Measurements from ENCODE around the gene NAIF1.
"Not testable (repeated sequence)": the region's sequence is repeated elsewhere in the genome, so short reads cannot be mapped to it uniquely, and the experiment has no call there.

Gene NAIF1

GRCh38 chr9:128033609-128034008, 33.5 kb downstream of the NAIF1 start:
- H3K4me3 ChIP-seq (ENCODE audit: low read depth, low read length), result no peak overlapping the region
- TF ChIP-seq, protein P1, sequence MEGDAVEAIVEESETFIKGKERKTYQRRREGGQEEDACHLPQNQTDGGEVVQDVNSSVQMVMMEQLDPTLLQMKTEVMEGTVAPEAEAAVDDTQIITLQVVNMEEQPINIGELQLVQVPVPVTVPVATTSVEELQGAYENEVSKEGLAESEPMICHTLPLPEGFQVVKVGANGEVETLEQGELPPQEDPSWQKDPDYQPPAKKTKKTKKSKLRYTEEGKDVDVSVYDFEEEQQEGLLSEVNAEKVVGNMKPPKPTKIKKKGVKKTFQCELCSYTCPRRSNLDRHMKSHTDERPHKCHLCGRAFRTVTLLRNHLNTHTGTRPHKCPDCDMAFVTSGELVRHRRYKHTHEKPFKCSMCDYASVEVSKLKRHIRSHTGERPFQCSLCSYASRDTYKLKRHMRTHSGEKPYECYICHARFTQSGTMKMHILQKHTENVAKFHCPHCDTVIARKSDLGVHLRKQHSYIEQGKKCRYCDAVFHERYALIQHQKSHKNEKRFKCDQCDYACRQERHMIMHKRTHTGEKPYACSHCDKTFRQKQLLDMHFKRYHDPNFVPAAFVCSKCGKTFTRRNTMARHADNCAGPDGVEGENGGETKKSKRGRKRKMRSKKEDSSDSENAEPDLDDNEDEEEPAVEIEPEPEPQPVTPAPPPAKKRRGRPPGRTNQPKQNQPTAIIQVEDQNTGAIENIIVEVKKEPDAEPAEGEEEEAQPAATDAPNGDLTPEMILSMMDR (IDR thresholded peaks at IDR 0.05; ENCODE audit: control insufficient read depth, extremely low read depth, insufficient read depth), result no peak
- DNase-seq (ENCODE audit: low read depth), result no peak

GRCh38 chr9:128027705-128028104, 39.4 kb downstream of the NAIF1 start:
- DNase-seq (ENCODE audit: low read depth), result no peak

GRCh38 chr9:128026773-128027541, 40.2 kb downstream of the NAIF1 start:
- TF ChIP-seq, protein P1 (IDR thresholded peaks at IDR 0.05; ENCODE audit: control insufficient read depth, extremely low read depth, insufficient read depth), result no peak
- no peak for DNase-seq (ENCODE audit: low read depth)
- H3K4me3 ChIP-seq (ENCODE audit: low read depth, low read length), result no peak overlapping the region

More at GRCh38 chr9:128027705-128028104, 39.4 kb downstream of the NAIF1 start:
- H3K4me3 ChIP-seq (ENCODE audit: low read depth, low read length), result no peak overlapping the region
- TF ChIP-seq, protein P1 (IDR thresholded peaks at IDR 0.05; ENCODE audit: control insufficient read depth, extremely low read depth, insufficient read depth), result no peak

DNA sequence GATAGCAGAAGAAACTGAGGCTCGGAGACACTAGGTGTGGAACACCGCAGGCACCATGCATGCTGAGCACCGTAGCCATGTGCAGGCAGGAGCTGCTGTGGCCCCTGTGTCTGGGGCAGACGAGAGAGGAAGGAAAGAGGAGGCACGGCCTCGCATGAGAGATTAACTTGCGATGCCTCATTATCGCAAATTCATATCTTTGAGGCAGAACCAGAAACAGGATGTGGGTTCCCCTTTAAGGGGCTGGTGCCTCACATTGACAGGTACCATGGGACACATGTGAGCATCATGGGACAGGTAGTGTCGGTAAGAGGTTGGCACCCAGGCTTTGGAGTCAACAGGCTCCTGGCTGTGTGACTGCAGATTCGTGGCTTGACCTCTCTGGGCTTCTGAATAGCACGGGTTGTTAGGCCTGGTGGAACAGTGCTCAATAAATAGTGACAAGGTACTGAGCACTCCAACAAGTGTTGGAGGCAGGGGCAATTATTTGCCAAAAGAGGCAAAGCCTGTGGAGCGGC, 40.8 kb downstream of the NAIF1 start:
- TF ChIP-seq, protein P1 (IDR thresholded peaks at IDR 0.05; ENCODE audit: control insufficient read depth, extremely low read depth, insufficient read depth), result no peak
- H3K4me3 ChIP-seq (ENCODE audit: low read depth, low read length), result no peak overlapping the region
- no peak for DNase-seq (ENCODE audit: low read depth)

DNA sequence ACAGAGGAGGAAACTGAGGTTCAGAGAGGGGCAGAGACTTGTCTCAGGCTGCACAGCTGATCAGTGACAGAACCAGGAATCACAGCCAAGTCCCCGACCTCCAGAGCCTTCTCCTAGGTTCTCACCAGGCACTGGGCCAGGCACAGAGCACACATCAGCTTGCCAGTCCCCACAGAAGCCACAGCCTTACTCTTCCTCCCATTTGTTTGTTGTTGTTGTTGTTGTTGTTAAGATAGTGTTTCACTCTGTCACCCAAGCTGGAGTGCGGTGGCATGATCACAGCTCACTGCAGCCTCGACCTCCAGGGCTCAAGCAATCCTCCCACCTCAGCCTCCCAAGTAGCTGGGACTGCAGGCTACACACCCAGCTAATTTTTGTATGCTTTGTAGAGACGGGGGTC, 41.4 kb downstream of the NAIF1 start:
- no peak for DNase-seq (ENCODE audit: low read depth)
- H3K4me3 ChIP-seq (ENCODE audit: low read depth, low read length), result no peak overlapping the region
- TF ChIP-seq, protein P1 (IDR thresholded peaks at IDR 0.05; ENCODE audit: control insufficient read depth, extremely low read depth, insufficient read depth), result no peak

DNA sequence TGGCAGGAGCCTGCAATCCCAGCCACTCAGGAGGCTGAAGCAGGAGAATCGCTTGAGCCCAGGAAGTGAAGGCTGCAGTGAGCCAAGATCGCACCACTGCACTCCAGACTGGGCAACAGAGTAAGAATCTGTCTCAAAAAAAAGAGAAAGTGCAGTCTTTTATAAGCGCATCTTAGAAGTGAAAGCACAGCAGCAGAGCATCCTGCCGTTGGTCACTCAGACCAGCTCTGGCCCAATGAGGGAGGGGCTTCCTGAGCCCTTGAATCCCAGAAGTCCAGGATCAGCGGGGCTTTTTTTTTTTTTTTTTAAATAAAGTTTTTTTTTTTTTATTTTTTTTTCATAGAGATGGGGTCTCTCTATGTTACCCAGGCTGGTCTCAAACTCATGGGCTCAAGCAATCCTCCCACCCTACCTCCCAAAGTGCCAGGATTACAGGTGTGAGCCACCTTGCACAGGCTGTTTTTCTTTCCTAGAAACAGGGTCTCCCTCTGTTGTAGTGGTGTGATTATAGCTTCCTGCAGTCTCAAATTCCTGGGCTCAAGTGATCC, 42.3 kb downstream of the NAIF1 start:
- no peak overlapping the region for H3K4me3 ChIP-seq (ENCODE audit: low read depth, low read length)
- DNase-seq (ENCODE audit: low read depth), result no peak
- TF ChIP-seq, protein P1 (IDR thresholded peaks at IDR 0.05; ENCODE audit: control insufficient read depth, extremely low read depth, insufficient read depth), result no peak

GRCh38 chr9:128023671-128024070, 43.4 kb downstream of the NAIF1 start:
- not testable (repeated sequence) for H3K4me3 ChIP-seq (ENCODE audit: low read depth, low read length); DNase-seq (ENCODE audit: low read depth)
